Fibroblast of the aortic adventitia (primary cell): ENCODE results near the gene SYNGR3. TPM values are rescaled to one million over a fixed set of nuclear protein-coding genes. Genes with fewer than 3 reads are reported as not detected.

Source experiments
- DNase-seq: peaks from one replicate; pipeline ENCODE4 v3.0.0-alpha.2; 2010; ENCODE audit warnings: low read depth
- H3K4me3 ChIP-seq: 2 replicates; pipeline ENCODE4 v1.5.1; 2011; ENCODE audit warnings: low read depth, mild to moderate bottlenecking, control low read depth, low read length, moderate library complexity
- total RNA-seq: library from RNA; depleted of rRNA; stranded (reverse); fragments of >200 nt; gene quantifications from 2 replicates; pipeline ENCODE4 v1.2.3, GENCODE V29; 2012; ENCODE audit warnings: low replicate concordance
- TF ChIP-seq, protein P1 (sequence below): IDR thresholded peaks from 2 replicates; pipeline ENCODE4 v1.5.1; 2011; ENCODE audit warnings: mild to moderate bottlenecking, low read length, control low read depth, inconsistent platforms; ENCODE audit not compliant: insufficient read depth

The SYNGR3 gene
- total RNA-seq, 1 donor = 1.4 TPM

- no peak overlapping the region for H3K4me3 ChIP-seq
- DNase-seq = no peak
- TF ChIP-seq, protein P1, sequence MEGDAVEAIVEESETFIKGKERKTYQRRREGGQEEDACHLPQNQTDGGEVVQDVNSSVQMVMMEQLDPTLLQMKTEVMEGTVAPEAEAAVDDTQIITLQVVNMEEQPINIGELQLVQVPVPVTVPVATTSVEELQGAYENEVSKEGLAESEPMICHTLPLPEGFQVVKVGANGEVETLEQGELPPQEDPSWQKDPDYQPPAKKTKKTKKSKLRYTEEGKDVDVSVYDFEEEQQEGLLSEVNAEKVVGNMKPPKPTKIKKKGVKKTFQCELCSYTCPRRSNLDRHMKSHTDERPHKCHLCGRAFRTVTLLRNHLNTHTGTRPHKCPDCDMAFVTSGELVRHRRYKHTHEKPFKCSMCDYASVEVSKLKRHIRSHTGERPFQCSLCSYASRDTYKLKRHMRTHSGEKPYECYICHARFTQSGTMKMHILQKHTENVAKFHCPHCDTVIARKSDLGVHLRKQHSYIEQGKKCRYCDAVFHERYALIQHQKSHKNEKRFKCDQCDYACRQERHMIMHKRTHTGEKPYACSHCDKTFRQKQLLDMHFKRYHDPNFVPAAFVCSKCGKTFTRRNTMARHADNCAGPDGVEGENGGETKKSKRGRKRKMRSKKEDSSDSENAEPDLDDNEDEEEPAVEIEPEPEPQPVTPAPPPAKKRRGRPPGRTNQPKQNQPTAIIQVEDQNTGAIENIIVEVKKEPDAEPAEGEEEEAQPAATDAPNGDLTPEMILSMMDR = no peak
These were observed 13.6 kb downstream of the SYNGR3 start for GRCh38 chr16:2003231-2003826.

DNA sequence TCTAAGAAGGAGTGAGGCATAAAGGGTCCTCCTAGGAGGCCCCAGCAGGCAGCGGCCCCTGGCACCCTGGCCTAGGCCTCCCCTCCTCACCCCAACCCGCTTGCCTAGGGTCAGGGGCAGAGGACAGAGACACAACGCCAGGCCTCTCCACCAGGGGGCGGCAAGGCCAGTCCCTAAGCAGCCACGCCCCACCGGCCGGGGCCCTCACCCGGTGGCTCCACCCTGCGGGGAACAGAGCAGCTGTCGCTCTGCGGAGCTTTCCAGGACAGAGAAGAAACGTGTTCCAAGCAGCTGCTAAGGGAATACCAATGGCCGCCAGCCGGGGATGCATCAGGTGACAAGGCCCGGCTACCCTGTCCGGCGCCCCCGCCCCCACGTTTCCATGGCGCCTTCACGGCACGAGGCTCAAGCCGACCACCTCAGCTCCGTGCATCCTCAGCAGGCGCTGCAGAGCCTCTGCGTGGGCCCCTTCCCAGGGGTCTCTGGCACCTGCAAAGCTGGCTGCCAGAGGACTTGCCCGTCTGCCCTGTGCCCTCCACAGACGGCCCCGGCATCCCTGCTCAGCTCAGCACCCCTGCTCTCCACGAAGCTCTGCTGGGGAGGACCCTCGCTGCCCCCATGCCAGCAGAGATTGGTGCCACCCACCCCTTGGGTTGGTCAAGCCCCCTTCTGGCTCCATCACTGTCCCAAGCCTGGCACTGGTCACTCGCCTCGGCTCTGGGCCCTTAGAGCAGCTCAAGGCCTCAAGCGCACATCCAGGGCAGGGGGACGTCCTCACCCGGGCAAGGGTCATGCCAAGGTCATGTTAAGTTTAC is 14.3 kb downstream of the SYNGR3 start:
- peak overlapping the region; percentile 13 for H3K4me3 ChIP-seq
- DNase-seq = peak; percentile 71
- TF ChIP-seq, protein P1 = peak; percentile 94

- no peak overlapping the region for H3K4me3 ChIP-seq
- TF ChIP-seq, protein P1 = no peak
- no peak for DNase-seq
These were observed 15.2 kb downstream of the SYNGR3 start for GRCh38 chr16:2004795-2005517.

- TF ChIP-seq, protein P1 = no peak
These were observed 15.9 kb downstream of the SYNGR3 start for GRCh38 chr16:2005646-2006045.

DNA sequence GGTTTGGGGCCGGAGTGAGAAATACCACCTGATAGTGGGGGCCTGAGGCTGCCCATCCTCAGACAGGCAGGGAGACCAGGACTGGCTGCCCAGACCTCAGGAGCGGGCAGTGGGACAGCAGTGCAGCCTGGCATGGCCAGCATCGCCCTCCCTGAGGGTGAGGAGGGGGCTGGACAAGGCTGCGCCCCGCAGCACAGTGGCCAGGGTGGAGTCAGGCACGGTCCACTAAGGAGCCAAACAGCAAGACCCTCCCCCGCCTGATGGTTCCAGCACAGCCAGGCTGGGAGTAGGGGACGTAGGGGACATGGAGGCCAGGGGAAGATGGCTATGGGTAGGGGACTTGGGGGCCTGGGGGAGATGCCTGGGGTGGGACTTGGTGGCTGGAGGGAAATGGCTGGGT is 16.5 kb downstream of the SYNGR3 start:
- no peak overlapping the region for H3K4me3 ChIP-seq
- TF ChIP-seq, protein P1 = no peak
- DNase-seq = no peak

More at GRCh38 chr16:2005646-2006045, 15.9 kb downstream of the SYNGR3 start:
- DNase-seq = no peak
- no peak overlapping the region for H3K4me3 ChIP-seq

DNA sequence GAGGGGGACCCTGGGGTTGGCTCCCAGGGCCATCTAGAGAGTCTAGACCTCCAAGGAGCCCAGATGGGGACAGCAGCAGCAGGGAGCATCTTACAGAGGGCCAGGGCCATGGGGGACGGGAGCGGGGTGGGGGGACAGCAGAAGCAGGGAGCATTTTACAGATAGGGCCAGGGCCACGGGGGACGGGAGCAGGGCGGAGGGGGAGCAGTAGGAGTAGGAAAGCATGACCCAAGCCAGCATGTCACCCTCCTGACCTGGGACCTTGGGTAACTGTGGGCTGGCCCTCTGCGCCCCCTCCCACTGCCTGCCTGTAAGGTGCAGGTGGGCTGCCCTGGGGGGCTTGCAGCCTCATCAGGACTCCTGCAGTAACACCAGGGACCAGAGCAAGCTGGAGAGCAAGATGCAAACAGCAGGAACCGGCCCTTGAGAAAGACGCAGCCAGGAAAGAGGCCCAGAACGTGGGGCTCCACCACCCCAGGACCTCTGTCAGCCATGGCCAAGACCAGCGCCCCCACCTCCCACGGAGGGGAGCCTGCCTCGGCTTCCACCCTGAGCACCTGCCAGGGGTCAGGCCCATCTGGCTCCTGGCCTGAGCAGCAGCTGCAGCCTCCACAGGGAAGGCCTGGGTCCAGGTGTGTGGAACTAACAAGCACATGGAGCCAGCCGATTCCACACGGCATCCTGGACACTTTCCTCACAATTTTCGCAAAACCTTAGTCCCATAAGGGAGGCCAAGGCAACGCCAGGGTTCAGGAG is 17.5 kb downstream of the SYNGR3 start:
- no peak for DNase-seq
- TF ChIP-seq, protein P1 = no peak
- peak overlapping the region; percentile 81 for H3K4me3 ChIP-seq
